ES-I3 (cell line): ENCODE measurements around the gene RPL36AL.

Experiments used
- H3K36me3 ChIP-seq: 2 replicates; pipeline ENCODE4 v1.6.1; 2013; ENCODE audit warnings: mild to moderate bottlenecking, low read length, control low read depth, moderate library complexity; ENCODE audit not compliant: insufficient read depth
- H3K4me1 ChIP-seq: 2 replicates; pipeline ENCODE4 v1.6.1; 2013; ENCODE audit warnings: mild to moderate bottlenecking, control low read depth, low read length; ENCODE audit not compliant: insufficient read depth
- H3K9ac ChIP-seq: 2 replicates; pipeline ENCODE4 v1.6.1; 2013; ENCODE audit warnings: low read depth, mild to moderate bottlenecking, low read length, moderate library complexity
- H3K9me3 ChIP-seq: 2 replicates; pipeline ENCODE4 v1.6.1; 2013; ENCODE audit warnings: mild to moderate bottlenecking, low read length, moderate library complexity; ENCODE audit not compliant: control insufficient read depth, insufficient read depth

Gene RPL36AL

DNA sequence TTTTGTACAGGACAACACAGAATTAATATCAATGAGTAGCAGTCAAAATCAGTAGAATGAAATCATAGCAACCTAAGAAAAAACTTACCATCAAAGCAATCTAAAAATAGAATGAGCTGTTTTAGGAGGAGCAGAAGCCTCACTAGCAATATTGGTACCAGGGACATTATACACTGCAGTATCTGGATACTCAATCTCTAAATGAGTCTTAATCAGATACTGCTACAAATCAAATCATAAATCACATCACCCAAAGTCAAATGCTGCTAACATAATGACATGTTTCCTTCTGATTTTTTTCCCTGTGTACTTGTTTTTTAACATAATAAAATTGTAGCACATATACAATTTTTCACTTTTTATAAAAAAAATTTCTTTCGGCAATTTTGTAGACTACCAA is 42.3 kb downstream of the RPL36AL start:
- Histone ChIP-seq H3K9ac (no peak overlapping the region), H3K36me3 (peaks cover 28% of the 10 kb centered on the region), H3K9me3 (no peaks in the 10 kb centered on the region), H3K4me1 (peaks cover 6% of the 10 kb centered on the region; the same call in 1 of the 2 replicates)

DNA sequence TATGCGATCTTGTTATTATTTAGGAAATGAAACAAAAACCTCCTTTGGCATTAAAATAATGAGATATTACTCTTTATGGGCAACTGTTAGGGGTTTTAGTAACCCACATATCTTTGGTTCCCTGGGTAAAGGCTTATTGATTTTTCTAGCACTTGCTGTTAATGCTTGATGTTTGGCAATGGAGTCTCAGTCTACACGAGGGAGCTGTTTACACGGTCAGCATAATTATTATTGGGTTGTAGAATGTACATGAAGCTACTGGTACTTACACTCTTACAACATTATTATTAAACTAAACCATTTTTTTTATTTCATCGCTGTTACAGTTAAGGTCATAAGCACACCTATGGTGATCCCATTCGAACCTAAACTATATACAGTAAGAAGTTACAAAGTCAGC is 46.4 kb downstream of the RPL36AL start:
- no peaks in the 10 kb centered on the region for H3K4me1 ChIP-seq
- peaks cover 24% of the 10 kb centered on the region for H3K36me3 ChIP-seq
- H3K9me3 ChIP-seq, result no peaks in the 10 kb centered on the region
- H3K9ac ChIP-seq, result no peak overlapping the region

DNA sequence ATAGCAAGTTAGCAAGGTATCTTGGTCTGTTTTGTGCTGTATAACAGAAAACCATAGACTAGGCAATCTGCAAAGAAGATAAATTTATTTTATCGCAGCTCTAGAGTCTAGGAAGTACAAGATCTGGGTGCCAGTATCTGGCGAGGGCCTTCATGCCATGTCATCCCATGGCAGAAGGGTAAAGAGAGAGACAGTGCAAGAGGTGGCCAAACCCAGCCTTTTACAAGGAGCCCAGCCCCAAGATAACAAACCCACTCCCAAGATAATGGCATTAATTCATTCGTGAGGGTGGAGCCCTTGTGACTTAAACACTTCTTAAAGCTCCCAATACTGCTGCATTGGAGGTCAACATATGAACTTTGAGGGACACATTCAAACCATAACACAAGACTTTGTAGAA is 51.1 kb downstream of the RPL36AL start:
- Histone ChIP-seq H3K9ac (no peak overlapping the region), H3K4me1 (no peaks in the 10 kb centered on the region), H3K36me3 (peaks cover 4% of the 10 kb centered on the region), H3K9me3 (no peaks in the 10 kb centered on the region)
